ENCODE results near the gene ZNF428. TPM values are rescaled to one million over a fixed set of nuclear protein-coding genes. Genes with fewer than 3 reads are reported as not detected.
A peak's percentile ranks its signal among the peaks of the same experiment; 100 is the strongest.
"Not testable (repeated sequence)": the region's sequence is repeated elsewhere in the genome, so short reads cannot be mapped to it uniquely, and the experiment has no call there.

The ZNF428 gene
- total RNA-seq, 4 donors from 2014 or later = 3.0 to 17.1 (median 15.1) TPM

GRCh38 chr19:43638214-43638994, 19.0 kb upstream of the ZNF428 start:
- Histone ChIP-seq H3K27ac (peak overlapping the region in 1 of 4 donors; percentile 30), H3K36me3 (no peaks in the 10 kb centered on the region), H3K4me3 (no peak overlapping the region), H3K9me3 (no peaks in the 10 kb centered on the region), H3K4me1 (peaks cover 6 to 14% (median 10%) of the 10 kb centered on the region in 4 donors), H3K27me3 (peaks cover 42% of the 10 kb centered on the region)
- intact Hi-C loops (cut with DNase I; ENCODE audit: low total_unique reads) = no loop called here
- 75 to 84% methylated on average over 3 to 13 of the region's 13 CpGs for WGBS, 2 donors (ENCODE audit: low coverage in 1 of 2)
- in situ Hi-C loops (cut with MboI; ENCODE audit: low pct_ligation_motif_present in 1 of 4, low pct_unique_long_range_greater_than_20kb in 1 of 4, low sequenced_read_pairs in 3 of 4) = no loop called here
- DNase-seq = no peak
- TF ChIP-seq POLR2A (IDR thresholded peaks at IDR 0.05) = no peak
- TF ChIP-seq POLR2AphosphoS5 (IDR thresholded peaks at IDR 0.05) = no peak
- no peak for TF ChIP-seq CTCF (IDR thresholded peaks at IDR 0.05)
- TF ChIP-seq EP300 (IDR thresholded peaks at IDR 0.05; ENCODE audit: low read depth) = no peak

- no peak for DNase-seq
- H3K4me3 ChIP-seq = no peak overlapping the region
- intact Hi-C loops (cut with DNase I; ENCODE audit: low total_unique reads) = no loop called here
- H3K4me1 ChIP-seq = peaks cover 6 to 14% (median 10%) of the 10 kb centered on the region in 4 donors
- no peaks in the 10 kb centered on the region for H3K36me3 ChIP-seq
- no peaks in the 10 kb centered on the region for H3K9me3 ChIP-seq
- 76% methylated on average over 14 of the region's 14 CpGs; no CpG with 5 or more reads in 1 of the 2 donors for WGBS, 2 donors (ENCODE audit: low coverage in 1 of 2)
- H3K27me3 ChIP-seq = peaks cover 42% of the 10 kb centered on the region
- TF ChIP-seq CTCF (IDR thresholded peaks at IDR 0.05) (no peak), EP300 (IDR thresholded peaks at IDR 0.05; ENCODE audit: low read depth) (no peak), POLR2AphosphoS5 (IDR thresholded peaks at IDR 0.05) (no peak), POLR2A (IDR thresholded peaks at IDR 0.05) (no peak)
- peak overlapping the region in 2 of 4 donors; percentile 16 to 35 for H3K27ac ChIP-seq
- in situ Hi-C loops (cut with MboI; ENCODE audit: low pct_ligation_motif_present in 1 of 4, low pct_unique_long_range_greater_than_20kb in 1 of 4, low sequenced_read_pairs in 3 of 4) = no loop called here
Observed at GRCh38 chr19:43636121-43636683, 16.8 kb upstream of the ZNF428 start.

GRCh38 chr19:43635561-43635940, 16.1 kb upstream of the ZNF428 start:
- Histone ChIP-seq H3K27me3 (peaks cover 40% of the 10 kb centered on the region), H3K27ac (peak overlapping the region in 3 of 4 donors; percentile 16 to 35 (median 35)), H3K4me1 (peaks cover 5 to 13% (median 10%) of the 10 kb centered on the region in 4 donors)
- in situ Hi-C loops (cut with MboI; ENCODE audit: low pct_ligation_motif_present in 1 of 4, low pct_unique_long_range_greater_than_20kb in 1 of 4, low sequenced_read_pairs in 3 of 4); H3K4me3 ChIP-seq; H3K36me3 ChIP-seq; H3K9me3 ChIP-seq; DNase-seq; intact Hi-C loops (cut with DNase I; ENCODE audit: low total_unique reads): not testable (repeated sequence)
- WGBS, 2 donors (ENCODE audit: low coverage in 1 of 2) = 58 to 70% methylated on average over 2 of the region's 2 CpGs

GRCh38 chr19:43634872-43635560, 15.6 kb upstream of the ZNF428 start:
- H3K27ac ChIP-seq = peak overlapping the region in 3 of 4 donors; percentile 29 to 35 (median 35)

More at GRCh38 chr19:43634872-43635560, 15.6 kb upstream of the ZNF428 start:
- peaks cover 0 to 7% (median 4%) of the 10 kb centered on the region in 4 donors for H3K4me1 ChIP-seq
- H3K9me3 ChIP-seq = no peaks in the 10 kb centered on the region
- peaks cover 37% of the 10 kb centered on the region for H3K27me3 ChIP-seq
- TF ChIP-seq CTCF (IDR thresholded peaks at IDR 0.05) (no peak), POLR2AphosphoS5 (IDR thresholded peaks at IDR 0.05) (no peak), EP300 (IDR thresholded peaks at IDR 0.05; ENCODE audit: low read depth) (no peak), POLR2A (IDR thresholded peaks at IDR 0.05) (no peak)
- no peaks in the 10 kb centered on the region for H3K36me3 ChIP-seq
- DNase-seq = no peak
- peak overlapping the region in 1 of 4 donors; percentile 4 for H3K4me3 ChIP-seq
- in situ Hi-C loops (cut with MboI; ENCODE audit: low pct_ligation_motif_present in 1 of 4, low pct_unique_long_range_greater_than_20kb in 1 of 4, low sequenced_read_pairs in 3 of 4) (no loop called here), intact Hi-C loops (cut with DNase I; ENCODE audit: low total_unique reads) (no loop called here)
- WGBS, 2 donors (ENCODE audit: low coverage in 1 of 2) = 44% methylated on average over 17 of the region's 17 CpGs; no CpG with 5 or more reads in 1 of the 2 donors

Data from transverse colon (tissue), 4 donors.